ENCODE measurements around the gene AUP1. TPM values are rescaled to one million over a fixed set of nuclear protein-coding genes. Genes with fewer than 3 reads are reported as not detected.

The AUP1 gene
- total RNA-seq, 4 donors from 2014 or later: 79.9 to 142 (median 105) TPM

DNA sequence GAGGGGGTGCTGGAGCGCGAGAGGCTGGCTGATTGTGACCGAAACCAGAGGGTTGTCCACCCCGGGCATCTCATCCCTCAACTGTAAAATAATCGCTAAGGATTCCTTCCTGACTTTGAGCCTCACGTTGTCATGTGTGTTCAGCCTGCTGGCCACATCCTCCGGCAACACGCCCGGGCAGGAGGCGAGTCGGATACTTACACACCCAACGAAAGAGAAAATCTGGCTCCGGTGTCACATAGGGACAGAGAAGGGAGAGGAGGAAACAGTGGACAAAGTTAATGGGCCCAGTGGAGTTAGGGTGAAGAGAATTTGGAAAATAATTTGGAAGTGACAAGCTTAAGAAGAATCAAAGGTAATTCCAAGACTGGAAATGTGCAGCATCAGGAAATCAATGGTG is 12.9 kb downstream of the AUP1 start:
- H3K27ac ChIP-seq: no peak overlapping the region
- DNase-seq: no peak
- WGBS, 2 donors: 66 to 70% methylated on average over 4 to 11 of the region's 13 CpGs
- TF ChIP-seq POLR2A (IDR thresholded peaks at IDR 0.05): no peak
- TF ChIP-seq CTCF (IDR thresholded peaks at IDR 0.05): no peak
- peak overlapping the region in 2 of 4 donors; percentile 43 to 60 for H3K4me3 ChIP-seq
- H3K36me3 ChIP-seq: no peaks in the 10 kb centered on the region
- peaks cover 14 to 39% (median 29%) of the 10 kb centered on the region in 3 donors for H3K4me1 ChIP-seq
- H3K9me3 ChIP-seq: no peaks in the 10 kb centered on the region
- intact Hi-C loops (cut with DNase I): no loop called here
- H3K27me3 ChIP-seq: peaks cover 41 to 96% (median 45%) of the 10 kb centered on the region in 4 donors

- peaks cover 14 to 39% (median 29%) of the 10 kb centered on the region in 3 donors for H3K4me1 ChIP-seq
- peaks cover 41 to 98% (median 48%) of the 10 kb centered on the region in 4 donors for H3K27me3 ChIP-seq
- WGBS, 2 donors: 5 to 13% methylated on average over 6 to 8 of the region's 72 CpGs
These were observed 13.4 kb downstream of the AUP1 start for GRCh38 chr2:74515981-74516633.

DNA sequence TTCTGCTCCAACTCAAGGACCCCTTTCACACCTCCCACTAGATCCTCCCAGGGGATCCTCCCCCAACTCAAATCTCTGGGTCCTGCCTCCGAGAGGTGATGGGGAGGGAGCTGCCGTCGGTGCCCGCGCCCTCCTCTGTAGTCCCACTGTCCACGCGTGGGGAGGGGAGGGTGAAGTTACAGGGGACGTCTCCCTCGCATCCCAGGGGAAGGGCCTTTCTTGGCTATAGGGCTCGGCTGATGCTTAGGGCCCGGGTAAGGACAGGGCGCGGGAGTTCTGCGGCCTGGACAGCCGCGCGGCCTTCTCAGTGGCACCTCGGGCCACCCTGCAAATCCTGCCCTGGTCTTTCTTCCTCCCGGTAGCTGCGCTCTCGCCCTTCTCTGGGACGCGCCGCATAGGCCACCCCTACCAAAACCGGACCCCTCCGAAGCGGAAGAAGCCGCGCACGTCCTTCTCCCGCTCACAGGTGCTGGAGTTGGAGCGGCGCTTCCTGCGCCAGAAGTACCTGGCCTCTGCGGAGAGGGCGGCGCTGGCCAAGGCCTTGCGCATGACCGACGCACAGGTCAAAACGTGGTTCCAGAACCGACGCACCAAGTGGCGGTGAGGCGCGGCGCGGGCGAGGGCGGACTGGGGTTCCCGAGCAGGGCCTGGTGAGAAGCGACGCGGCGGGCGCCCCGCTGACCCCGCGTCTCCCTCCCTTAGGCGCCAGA is 14.1 kb downstream of the AUP1 start:
- H3K4me1 ChIP-seq: peaks cover 14 to 39% (median 29%) of the 10 kb centered on the region in 3 donors
- TF ChIP-seq CTCF (IDR thresholded peaks at IDR 0.05): no peak
- no peak for TF ChIP-seq POLR2A (IDR thresholded peaks at IDR 0.05)
- no peaks in the 10 kb centered on the region for H3K36me3 ChIP-seq
- no peaks in the 10 kb centered on the region for H3K9me3 ChIP-seq
- H3K27ac ChIP-seq: no peak overlapping the region
- intact Hi-C loops (cut with DNase I): no loop called here
- 20 to 27% methylated on average over 3 to 4 of the region's 60 CpGs for WGBS, 2 donors
- H3K27me3 ChIP-seq: peaks cover 41 to 100% (median 48%) of the 10 kb centered on the region in 4 donors
- peak overlapping the region in 2 of 4 donors; percentile 43 to 60 for H3K4me3 ChIP-seq
- no peak for DNase-seq

More at GRCh38 chr2:74515981-74516633, 13.4 kb downstream of the AUP1 start:
- Histone ChIP-seq H3K4me3 (peak overlapping the region in 3 of 4 donors; percentile 20 to 60 (median 43)), H3K9me3 (no peaks in the 10 kb centered on the region), H3K36me3 (no peaks in the 10 kb centered on the region), H3K27ac (no peak overlapping the region)
- intact Hi-C loops (cut with DNase I): no loop called here
- TF ChIP-seq CTCF (IDR thresholded peaks at IDR 0.05): no peak
- TF ChIP-seq POLR2A (IDR thresholded peaks at IDR 0.05): no peak
- DNase-seq: no peak

DNA sequence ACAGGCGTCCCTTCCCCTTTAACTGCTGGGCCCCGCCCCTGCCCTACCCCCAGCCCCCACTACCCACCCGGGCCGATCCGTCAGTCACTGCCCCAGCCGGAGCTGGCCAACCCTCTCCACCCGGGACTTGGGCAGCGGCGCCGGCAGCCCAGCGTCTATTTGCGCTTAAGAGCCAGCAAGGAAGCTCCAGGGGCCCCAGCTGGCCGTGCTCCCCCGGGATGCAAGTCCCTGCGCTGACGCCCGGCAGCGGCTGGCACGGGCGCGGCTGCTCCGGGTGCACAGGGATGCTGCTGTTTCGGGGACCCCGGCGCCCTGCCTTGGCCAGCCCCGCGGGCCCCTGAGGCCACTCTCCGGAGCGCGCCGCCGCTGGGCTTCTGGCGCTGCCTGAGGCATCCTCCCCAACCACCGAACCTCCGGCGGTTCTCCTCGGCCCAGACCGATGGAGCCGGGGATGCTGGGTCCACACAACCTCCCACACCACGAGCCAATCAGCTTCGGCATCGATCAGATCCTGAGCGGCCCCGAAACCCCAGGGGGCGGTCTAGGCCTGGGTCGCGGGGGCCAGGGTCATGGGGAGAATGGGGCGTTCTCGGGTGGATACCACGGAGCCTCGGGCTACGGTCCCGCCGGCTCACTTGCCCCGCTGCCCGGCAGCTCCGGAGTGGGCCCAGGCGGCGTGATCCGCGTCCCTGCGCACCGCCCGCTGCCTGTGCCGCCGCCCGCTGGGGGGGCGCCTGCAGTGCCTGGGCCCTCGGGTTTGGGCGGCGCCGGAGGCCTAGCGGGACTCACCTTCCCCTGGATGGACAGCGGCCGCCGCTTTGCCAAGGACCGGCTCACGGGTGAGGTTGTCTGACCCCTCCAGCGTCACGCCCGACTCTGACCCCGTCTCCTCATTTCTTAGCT is 14.9 kb downstream of the AUP1 start, which contains the start of gene TLX2:
Gene TLX2, plus strand, starts transcription at position 83 of the 903 bp plus-strand sequence. Its CDS starts 357 bp downstream, at position 440.
- peaks cover 14 to 39% (median 29%) of the 10 kb centered on the region in 3 donors for H3K4me1 ChIP-seq
- H3K4me3 ChIP-seq: peak within 1 kb of the TSS in 2 of 4 donors; percentile 43 to 60
- intact Hi-C loops (cut with DNase I): no loop called here
- H3K27ac ChIP-seq: no peak within 1 kb of the TSS
- 2 to 17% methylated on average over 3 to 17 of the region's 82 CpGs for WGBS, 2 donors
- H3K9me3 ChIP-seq: no peaks in the 10 kb centered on the region
- no peak for DNase-seq
- TF ChIP-seq POLR2A (IDR thresholded peaks at IDR 0.05) (no peak), CTCF (IDR thresholded peaks at IDR 0.05) (no peak)
- no peaks in the 10 kb centered on the region for H3K36me3 ChIP-seq
- H3K27me3 ChIP-seq: peaks cover 41 to 100% (median 48%) of the 10 kb centered on the region in 4 donors

Measured in esophagus squamous epithelium (tissue), 5 donors.